Stomach (tissue), 4 donors: ENCODE results near the gene LY6G5C.
A peak's percentile ranks its signal among the peaks of the same experiment; 100 is the strongest.

Experiments used
- EP300 ChIP-seq: sonication (generic); formaldehyde crosslinking; IDR thresholded peaks from one replicate; pipeline ENCODE4 v1.6.1; 2017; ENCODE audit warnings: antibody characterized with exemption
- POLR2AphosphoS5 ChIP-seq, 3 donors: sonication (generic); formaldehyde crosslinking; IDR thresholded peaks; one replicate each; pipeline ENCODE4 v1.6.1; 2016; ENCODE audit warnings: antibody characterized with exemption in 3 of 3
- TF ChIP-seq, protein P1 (sequence below), 7 experiments: fragments of 450-650 bp in 4 of 7; fragments of 200-600 bp in 3 of 7; sonication (generic) in 3 of 7; IDR thresholded peaks; one replicate each; pipeline ENCODE4 v1.5.1; 2016 to 2019; ENCODE audit warnings: antibody characterized with exemption in 7 of 7, control low read depth in 2 of 7, mild to moderate bottlenecking in 1 of 7

DNA sequence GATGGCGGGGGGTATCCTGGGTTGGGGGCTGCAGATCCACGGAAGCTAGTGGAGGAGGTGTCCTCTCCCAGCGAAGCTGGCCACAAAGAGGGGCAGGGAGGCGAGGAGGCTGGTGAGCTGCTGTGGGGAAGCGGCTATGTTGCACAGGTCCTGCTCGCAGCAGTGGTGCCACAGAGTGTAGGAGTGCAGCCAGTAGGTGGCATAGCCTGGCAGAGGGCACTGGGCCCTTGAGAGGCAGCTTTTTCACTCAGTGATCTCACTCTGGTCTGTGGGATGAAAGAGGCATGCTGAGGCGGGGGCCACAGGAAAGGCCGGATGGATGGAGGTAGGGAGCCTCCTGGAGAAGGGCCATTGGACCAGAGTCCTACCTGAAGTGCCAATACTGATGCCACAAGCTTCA is 31.4 kb upstream of the LY6G5C start:
- no peak for TF ChIP-seq EP300
- no peak for TF ChIP-seq POLR2AphosphoS5 (IDR thresholded peaks at IDR 0.05)
- TF ChIP-seq, protein P1, sequence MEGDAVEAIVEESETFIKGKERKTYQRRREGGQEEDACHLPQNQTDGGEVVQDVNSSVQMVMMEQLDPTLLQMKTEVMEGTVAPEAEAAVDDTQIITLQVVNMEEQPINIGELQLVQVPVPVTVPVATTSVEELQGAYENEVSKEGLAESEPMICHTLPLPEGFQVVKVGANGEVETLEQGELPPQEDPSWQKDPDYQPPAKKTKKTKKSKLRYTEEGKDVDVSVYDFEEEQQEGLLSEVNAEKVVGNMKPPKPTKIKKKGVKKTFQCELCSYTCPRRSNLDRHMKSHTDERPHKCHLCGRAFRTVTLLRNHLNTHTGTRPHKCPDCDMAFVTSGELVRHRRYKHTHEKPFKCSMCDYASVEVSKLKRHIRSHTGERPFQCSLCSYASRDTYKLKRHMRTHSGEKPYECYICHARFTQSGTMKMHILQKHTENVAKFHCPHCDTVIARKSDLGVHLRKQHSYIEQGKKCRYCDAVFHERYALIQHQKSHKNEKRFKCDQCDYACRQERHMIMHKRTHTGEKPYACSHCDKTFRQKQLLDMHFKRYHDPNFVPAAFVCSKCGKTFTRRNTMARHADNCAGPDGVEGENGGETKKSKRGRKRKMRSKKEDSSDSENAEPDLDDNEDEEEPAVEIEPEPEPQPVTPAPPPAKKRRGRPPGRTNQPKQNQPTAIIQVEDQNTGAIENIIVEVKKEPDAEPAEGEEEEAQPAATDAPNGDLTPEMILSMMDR (IDR thresholded peaks at IDR 0.05), result peak in 1 of 7 experiments; percentile 19
